Fibroblast of the aortic adventitia (primary cell): Measurements from ENCODE around the gene ROR1. TPM values are rescaled to one million over a fixed set of nuclear protein-coding genes. Genes with fewer than 3 reads are reported as not detected.
"Not testable (repeated sequence)": the region's sequence is repeated elsewhere in the genome, so short reads cannot be mapped to it uniquely, and the experiment has no call there.

Experiments used
- DNase-seq: peaks from one replicate; pipeline ENCODE4 v3.0.0-alpha.2; 2010; ENCODE audit warnings: low read depth
- H3K4me3 ChIP-seq: 2 replicates; pipeline ENCODE4 v1.5.1; 2011; ENCODE audit warnings: low read depth, mild to moderate bottlenecking, control low read depth, low read length, moderate library complexity
- CTCF ChIP-seq: IDR thresholded peaks from 2 replicates; pipeline ENCODE4 v1.5.1; 2011; ENCODE audit warnings: mild to moderate bottlenecking, low read length, control low read depth, inconsistent platforms; ENCODE audit not compliant: insufficient read depth
- total RNA-seq: library from RNA; depleted of rRNA; stranded (reverse); fragments of >200 nt; gene quantifications from 2 replicates; pipeline ENCODE4 v1.2.3, GENCODE V29; 2012; ENCODE audit warnings: low replicate concordance

The ROR1 gene
- total RNA-seq, 1 donor, result 18.8 TPM

DNA sequence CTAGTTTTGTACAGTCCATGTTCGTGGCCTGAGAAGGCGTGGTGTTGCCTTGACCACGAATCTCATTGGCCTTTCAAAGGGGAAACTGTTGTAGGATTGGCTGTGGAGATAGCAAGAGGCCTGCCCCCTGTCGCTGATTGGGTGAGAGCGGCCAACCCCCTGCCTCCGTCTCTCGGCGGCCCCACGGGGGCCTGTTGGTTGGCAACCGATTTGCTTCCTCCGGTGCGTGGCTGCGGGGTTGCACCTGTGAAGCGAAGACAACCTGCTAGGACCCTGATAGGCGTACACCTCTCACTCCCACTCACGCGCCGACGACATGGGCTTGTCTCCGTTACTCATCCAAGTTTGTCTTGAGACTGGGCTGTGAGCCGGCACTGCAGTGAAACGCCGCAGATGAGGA, 429.6 kb downstream of the ROR1 start, which contains the start of gene UBE2U:
UBE2U (plus strand) TSS at position 204 of the 400 bp plus-strand sequence. CDS start 428 bp downstream, outside the sequence.
- DNase-seq, result no peak
- TF ChIP-seq CTCF, result no peak
- H3K4me3 ChIP-seq, result no peak within 1 kb of the TSS

DNA sequence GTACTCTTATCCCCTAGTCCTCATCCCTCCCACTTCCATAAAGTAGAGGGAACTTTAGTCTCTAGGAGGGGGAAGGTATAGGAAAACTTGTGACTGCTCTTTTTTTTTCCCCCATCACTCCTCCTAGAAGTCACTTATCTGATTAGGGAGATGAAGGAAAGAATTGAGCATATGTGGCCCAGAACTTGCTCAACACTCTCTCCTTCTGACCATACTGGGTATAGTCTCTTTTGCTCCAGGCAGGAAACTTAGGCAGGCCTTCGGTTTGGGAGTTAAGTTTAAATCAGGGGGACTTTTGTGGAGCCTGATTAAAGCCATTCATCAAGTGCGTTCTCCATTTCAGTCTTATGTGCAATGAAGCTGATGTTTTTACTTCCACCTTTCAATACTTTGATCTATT, 435.4 kb downstream of the ROR1 start:
- DNase-seq, result peak; percentile 24
- TF ChIP-seq CTCF, result peak; percentile 17
- no peak overlapping the region for H3K4me3 ChIP-seq

GRCh38 chr1:64212031-64212430, 438.2 kb downstream of the ROR1 start:
- peak; percentile 71 for DNase-seq
- TF ChIP-seq CTCF, result no peak
- H3K4me3 ChIP-seq, result no peak overlapping the region

- TF ChIP-seq CTCF, result no peak
- DNase-seq, result no peak
- no peak overlapping the region for H3K4me3 ChIP-seq
Observed at GRCh38 chr1:64215576-64215975, 441.8 kb downstream of the ROR1 start.

DNA sequence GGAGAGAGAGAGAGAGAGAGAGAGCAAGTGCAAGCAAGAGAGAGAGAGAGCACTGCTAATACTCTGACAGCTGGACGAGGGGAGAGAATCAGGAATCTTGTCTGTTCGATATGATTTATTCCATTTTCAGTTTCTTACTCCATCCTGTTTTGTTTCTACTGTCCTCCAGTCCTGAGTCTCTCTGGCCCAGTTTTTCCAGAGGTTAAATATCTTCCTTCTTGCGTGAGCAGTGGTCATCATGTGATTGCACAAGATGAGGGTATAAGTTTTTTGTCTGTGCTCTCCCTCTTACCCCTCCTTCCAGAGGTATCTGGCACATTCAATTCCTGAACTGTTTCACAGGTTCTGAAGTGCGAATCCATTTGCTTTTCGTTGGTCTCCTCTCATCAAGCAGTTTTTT, 446.4 kb downstream of the ROR1 start:
- TF ChIP-seq CTCF, result no peak
- DNase-seq, result no peak

DNA sequence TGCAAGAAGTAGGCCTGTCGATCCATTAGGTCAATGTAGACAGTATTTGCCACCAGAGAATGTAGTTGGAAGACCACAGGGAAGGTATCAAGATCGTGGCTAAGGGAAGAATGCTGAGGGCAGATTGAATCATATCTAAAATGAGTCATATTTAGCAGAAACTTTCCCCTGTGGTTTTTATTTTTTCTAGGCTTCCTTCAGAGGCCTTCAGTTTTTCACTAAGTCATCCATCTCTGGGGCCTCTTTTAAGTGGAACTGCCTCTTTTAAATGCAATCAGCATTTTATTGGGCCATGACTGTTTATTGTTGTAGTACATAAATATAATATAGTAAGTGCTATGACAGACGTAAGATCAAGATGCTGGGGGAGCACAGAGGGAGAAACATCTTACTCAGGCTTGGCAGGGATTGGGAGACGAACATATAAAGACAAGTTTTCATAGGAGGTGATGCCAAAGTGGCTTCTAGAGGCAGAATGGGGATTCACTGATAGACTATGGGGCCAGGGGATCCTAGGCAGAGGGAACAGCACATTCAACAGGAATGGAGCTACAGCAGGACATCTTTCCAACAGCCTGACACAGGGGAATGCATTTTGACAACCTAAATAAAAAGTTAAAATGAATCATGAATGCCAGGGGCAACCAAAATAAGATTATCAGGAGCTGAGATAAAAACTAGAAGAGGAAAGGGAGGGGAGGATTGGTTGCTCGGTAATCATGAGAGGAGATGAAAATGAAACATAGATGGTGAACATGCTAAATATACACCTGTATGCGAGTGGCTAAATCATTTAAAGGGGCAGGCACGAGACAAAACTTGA, 449.7 kb downstream of the ROR1 start:
- DNase-seq, result peak; percentile 93
- H3K4me3 ChIP-seq, result no peak overlapping the region
- TF ChIP-seq CTCF, result no peak

More for the DNA sequence above, 446.4 kb downstream of the ROR1 start:
- no peak overlapping the region for H3K4me3 ChIP-seq

DNA sequence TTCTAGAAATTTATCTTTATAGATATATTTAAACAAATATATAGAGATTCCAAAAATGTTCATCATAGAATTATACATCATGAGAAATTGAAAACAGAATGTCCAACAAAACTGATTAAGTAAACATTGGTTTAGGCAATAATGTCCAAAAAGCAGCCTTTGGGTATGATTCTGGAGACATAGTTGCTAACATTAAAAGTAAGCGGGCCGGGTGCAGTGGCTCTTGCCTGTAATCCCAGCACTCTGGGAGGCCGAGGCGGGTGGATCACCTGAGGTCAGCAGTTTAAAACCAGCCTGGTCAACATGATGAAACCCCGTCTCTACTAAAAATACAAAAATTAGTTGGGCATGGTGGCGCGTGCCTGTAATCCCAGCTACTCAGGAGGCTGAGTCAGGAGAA, 450.4 kb downstream of the ROR1 start:
- H3K4me3 ChIP-seq, DNase-seq: not testable (repeated sequence)
